PFSK-1 (cell line): ENCODE results near the gene CHAF1B.

Experiments used
- FOXP2 ChIP-seq: optimal IDR thresholded peaks from 2 replicates; pipeline ENCODE3; 2011; ENCODE audit warnings: borderline replicate concordance, control low read depth, inconsistent platforms; ENCODE audit not compliant: insufficient read depth; ENCODE audit errors: extremely low read length, extremely low read depth
- POLR2AphosphoS5 ChIP-seq: IDR thresholded peaks from 2 replicates; pipeline ENCODE4 v1.6.1; 2012; ENCODE audit warnings: low read depth, mild to moderate bottlenecking, control low read depth, low read length, moderate library complexity
- REST ChIP-seq, 2 experiments: IDR thresholded peaks; 2 replicates each; pipeline versions ENCODE4 v1.6.1 to v1.8.0; 2011 to 2012; ENCODE audit warnings: low read depth in 2 of 2, low read length in 2 of 2, control low read depth in 1 of 2, inconsistent platforms in 1 of 2, mild to moderate bottlenecking in 1 of 2, moderate library complexity in 1 of 2; ENCODE audit not compliant: insufficient read depth in 1 of 2
- SIN3A ChIP-seq: IDR thresholded peaks from 2 replicates; pipeline ENCODE4 v1.6.1; 2012; ENCODE audit warnings: mild to moderate bottlenecking, low read length, moderate library complexity, borderline replicate concordance; ENCODE audit not compliant: insufficient read depth
- TAF1 ChIP-seq: IDR thresholded peaks from 2 replicates; pipeline ENCODE4 v1.6.1; 2012; ENCODE audit warnings: low read length, control low read depth, borderline replicate concordance; ENCODE audit not compliant: insufficient read depth

GRCh38 chr21:36465478-36465877, 80.3 kb downstream of the CHAF1B start:
- TF ChIP-seq TAF1 (no peak), REST (IDR thresholded peaks at IDR 0.05; ENCODE audit: insufficient read depth in 1 of 2, low read depth in 2 of 2, low read length in 2 of 2) (no peak), POLR2AphosphoS5 (no peak), FOXP2 (no peak), SIN3A (no peak)
